Hematopoietic multipotent progenitor cell (in vitro differentiated cells): ENCODE data around the gene USP17L24. TPM values are rescaled to one million over a fixed set of nuclear protein-coding genes. Genes with fewer than 3 reads are reported as not detected.
"Not testable (repeated sequence)": the region's sequence is repeated elsewhere in the genome, so short reads cannot be mapped to it uniquely, and the experiment has no call there.

Experiments
- DNase-seq, 3 donors: peaks; one replicate each; pipeline ENCODE4 v3.0.0-alpha.2; 2011 to 2015; ENCODE audit warnings: low read depth in 2 of 3, low spot score in 2 of 3
- total RNA-seq: library from RNA; depleted of rRNA; stranded (reverse); fragments of >200 nt; gene quantifications from one replicate; pipeline ENCODE4 v1.2.3, GENCODE V29; 2012

USP17L24 gene, protein sequence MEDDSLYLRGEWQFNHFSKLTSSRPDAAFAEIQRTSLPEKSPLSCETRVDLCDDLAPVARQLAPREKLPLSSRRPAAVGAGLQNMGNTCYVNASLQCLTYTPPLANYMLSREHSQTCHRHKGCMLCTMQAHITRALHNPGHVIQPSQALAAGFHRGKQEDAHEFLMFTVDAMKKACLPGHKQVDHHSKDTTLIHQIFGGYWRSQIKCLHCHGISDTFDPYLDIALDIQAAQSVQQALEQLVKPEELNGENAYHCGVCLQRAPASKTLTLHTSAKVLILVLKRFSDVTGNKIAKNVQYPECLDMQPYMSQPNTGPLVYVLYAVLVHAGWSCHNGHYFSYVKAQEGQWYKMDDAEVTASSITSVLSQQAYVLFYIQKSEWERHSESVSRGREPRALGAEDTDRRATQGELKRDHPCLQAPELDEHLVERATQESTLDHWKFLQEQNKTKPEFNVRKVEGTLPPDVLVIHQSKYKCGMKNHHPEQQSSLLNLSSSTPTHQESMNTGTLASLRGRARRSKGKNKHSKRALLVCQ
- total RNA-seq: not detected

DNA sequence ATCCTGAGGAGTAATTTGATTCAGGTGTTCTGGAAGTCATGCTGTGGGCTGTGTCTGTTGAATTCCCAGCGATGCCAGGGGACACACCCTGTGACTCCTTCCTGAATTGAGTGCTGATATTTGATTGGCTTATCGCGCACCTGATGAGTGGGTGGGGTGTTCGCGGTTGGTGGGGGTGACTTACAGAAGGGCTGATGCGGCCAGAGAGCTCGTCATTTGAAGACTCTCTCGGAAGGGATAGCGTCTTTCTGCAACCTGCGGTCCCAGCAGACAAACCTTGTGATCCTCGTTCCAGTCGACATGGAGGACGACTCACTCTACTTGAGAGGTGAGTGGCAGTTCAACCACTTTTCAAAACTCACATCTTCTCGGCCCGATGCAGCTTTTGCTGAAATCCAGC, at the start of gene USP17L24:
USP17L24 (plus strand) TSS at position 301 of the 400 bp plus-strand sequence; CDS start at position 301, 0 bp downstream.
- DNase-seq: not testable (repeated sequence)

DNA sequence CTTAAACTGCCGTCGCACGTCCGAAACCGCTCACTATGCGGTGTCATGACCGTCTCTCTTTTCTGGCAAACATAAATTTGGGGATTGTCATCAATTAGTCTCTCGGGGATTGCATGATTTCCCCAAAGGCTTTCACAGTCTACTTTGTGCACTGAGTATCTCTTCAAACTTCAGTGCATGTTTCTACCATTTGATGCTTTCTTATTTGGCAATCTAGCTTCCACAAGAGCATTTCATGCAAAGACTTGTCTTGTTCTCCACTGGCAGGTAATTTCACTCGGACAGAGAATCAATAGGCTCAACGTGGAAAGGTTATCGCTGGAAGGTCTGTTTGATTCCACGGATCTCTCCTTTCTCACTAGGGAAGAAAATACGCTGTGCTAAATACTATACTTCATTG, 774 bp upstream of the USP17L24 start:
- not testable (repeated sequence) for DNase-seq

DNA sequence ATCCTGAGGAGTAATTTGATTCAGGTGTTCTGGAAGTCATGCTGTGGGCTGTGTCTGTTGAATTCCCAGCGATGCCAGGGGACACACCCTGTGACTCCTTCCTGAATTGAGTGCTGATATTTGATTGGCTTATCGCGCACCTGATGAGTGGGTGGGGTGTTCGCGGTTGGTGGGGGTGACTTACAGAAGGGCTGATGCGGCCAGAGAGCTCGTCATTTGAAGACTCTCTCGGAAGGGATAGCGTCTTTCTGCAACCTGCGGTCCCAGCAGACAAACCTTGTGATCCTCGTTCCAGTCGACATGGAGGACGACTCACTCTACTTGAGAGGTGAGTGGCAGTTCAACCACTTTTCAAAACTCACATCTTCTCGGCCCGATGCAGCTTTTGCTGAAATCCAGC, 4.6 kb downstream of the USP17L24 start, which contains the start of gene USP17L25:
USP17L25 (plus strand) TSS at position 301 of the 400 bp plus-strand sequence; CDS start at position 301, 0 bp downstream.
- DNase-seq: not testable (repeated sequence)

DNA sequence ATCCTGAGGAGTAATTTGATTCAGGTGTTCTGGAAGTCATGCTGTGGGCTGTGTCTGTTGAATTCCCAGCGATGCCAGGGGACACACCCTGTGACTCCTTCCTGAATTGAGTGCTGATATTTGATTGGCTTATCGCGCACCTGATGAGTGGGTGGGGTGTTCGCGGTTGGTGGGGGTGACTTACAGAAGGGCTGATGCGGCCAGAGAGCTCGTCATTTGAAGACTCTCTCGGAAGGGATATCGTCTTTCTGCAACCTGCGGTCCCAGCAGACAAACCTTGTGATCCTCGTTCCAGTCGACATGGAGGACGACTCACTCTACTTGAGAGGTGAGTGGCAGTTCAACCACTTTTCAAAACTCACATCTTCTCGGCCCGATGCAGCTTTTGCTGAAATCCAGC, 9.4 kb downstream of the USP17L24 start, which contains the start of gene USP17L26:
USP17L26 (plus strand) TSS at position 301 of the 400 bp plus-strand sequence; CDS start at position 301, 0 bp downstream.
- DNase-seq: not testable (repeated sequence)

- not testable (repeated sequence) for DNase-seq
These were observed 14.1 kb downstream of the USP17L24 start, which contains the start of gene USP17L5 for GRCh38 chr4:9339103-9339502. TSS of gene USP17L5 (plus strand) at chr4:9339403. CDS start at chr4:9339403, 0 bp downstream.

DNA sequence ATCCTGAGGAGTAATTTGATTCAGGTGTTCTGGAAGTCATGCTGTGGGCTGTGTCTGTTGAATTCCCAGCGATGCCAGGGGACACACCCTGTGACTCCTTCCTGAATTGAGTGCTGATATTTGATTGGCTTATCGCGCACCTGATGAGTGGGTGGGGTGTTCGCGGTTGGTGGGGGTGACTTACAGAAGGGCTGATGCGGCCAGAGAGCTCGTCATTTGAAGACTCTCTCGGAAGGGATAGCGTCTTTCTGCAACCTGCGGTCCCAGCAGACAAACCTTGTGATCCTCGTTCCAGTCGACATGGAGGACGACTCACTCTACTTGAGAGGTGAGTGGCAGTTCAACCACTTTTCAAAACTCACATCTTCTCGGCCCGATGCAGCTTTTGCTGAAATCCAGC, 18.9 kb downstream of the USP17L24 start, which contains the start of gene USP17L27:
USP17L27 (plus strand) TSS at position 301 of the 400 bp plus-strand sequence; CDS start at position 301, 0 bp downstream.
- DNase-seq: not testable (repeated sequence)

GRCh38 chr4:9348593-9348992, 23.6 kb downstream of the USP17L24 start, which contains the start of gene USP17L28:
TSS of gene USP17L28 (plus strand) at chr4:9348893. CDS start at chr4:9348893, 0 bp downstream.
- DNase-seq: not testable (repeated sequence)

DNA sequence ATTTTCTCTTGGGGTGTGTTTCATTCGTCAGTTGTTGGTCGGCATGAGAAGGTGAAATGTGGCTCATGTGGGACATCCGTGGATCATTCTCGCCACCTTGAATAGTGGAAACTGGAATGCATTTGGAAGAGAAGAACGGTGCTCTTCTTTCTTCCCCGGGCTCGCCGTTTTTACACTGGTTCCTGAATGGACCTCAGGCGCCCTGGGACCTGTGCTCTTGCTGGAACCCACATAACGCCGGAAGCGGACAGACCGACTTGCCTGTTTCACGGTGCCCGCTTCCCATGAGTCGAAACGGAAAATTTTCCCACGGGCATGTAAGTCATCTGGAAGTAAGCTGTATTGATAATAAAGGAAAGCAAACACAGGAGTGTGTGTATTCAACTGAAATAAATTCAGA, 25.9 kb downstream of the USP17L24 start:
- not testable (repeated sequence) for DNase-seq

GRCh38 chr4:9353338-9353737, 28.4 kb downstream of the USP17L24 start, which contains the start of gene USP17L29:
TSS of gene USP17L29 (plus strand) at chr4:9353638. CDS start at chr4:9353638, 0 bp downstream.
- not testable (repeated sequence) for DNase-seq

- DNase-seq: not testable (repeated sequence)
These were observed 37.9 kb downstream of the USP17L24 start, which contains the start of gene USP17L30 for GRCh38 chr4:9362829-9363228. TSS of gene USP17L30 (plus strand) at chr4:9363129. CDS start at chr4:9363129, 0 bp downstream.

Other genes with a start within 250 kb of the USP17L24 start
- gene FAM90A26, start 154.8 kb upstream of the USP17L24 start, total RNA-seq: not detected
- not detected for gene USP17L10, start 114.5 kb upstream of the USP17L24 start, total RNA-seq
- not detected for gene USP17L11, start 109.8 kb upstream of the USP17L24 start, total RNA-seq
- not detected for gene USP17L12, start 105.0 kb upstream of the USP17L24 start, total RNA-seq
- not detected for gene USP17L13, start 100.3 kb upstream of the USP17L24 start, total RNA-seq
- gene USP17L15, start 90.8 kb upstream of the USP17L24 start, total RNA-seq: not detected
- not detected for gene USP17L17, start 81.3 kb upstream of the USP17L24 start, total RNA-seq
- gene USP17L18, start 76.5 kb upstream of the USP17L24 start, total RNA-seq: not detected
- not detected for gene USP17L19, start 71.8 kb upstream of the USP17L24 start, total RNA-seq
- not detected for gene USP17L20, start 67.0 kb upstream of the USP17L24 start, total RNA-seq
- gene USP17L21, start 62.3 kb upstream of the USP17L24 start, total RNA-seq: not detected
- under 0.01 TPM for gene USP17L22, start 57.5 kb upstream of the USP17L24 start, total RNA-seq
- not detected for gene USP17L25, start 4.7 kb downstream of the USP17L24 start, total RNA-seq
- not detected for gene USP17L26, start 9.5 kb downstream of the USP17L24 start, total RNA-seq
- gene USP17L5, start 14.2 kb downstream of the USP17L24 start, total RNA-seq: not detected
- gene USP17L27, start 19.0 kb downstream of the USP17L24 start, total RNA-seq: not detected
- gene USP17L28, start 23.7 kb downstream of the USP17L24 start, total RNA-seq: not detected
- gene USP17L29, start 28.5 kb downstream of the USP17L24 start, total RNA-seq: not detected
- not detected for gene USP17L30, start 38.0 kb downstream of the USP17L24 start, total RNA-seq
- gene DEFB131A, start 119.2 kb downstream of the USP17L24 start, total RNA-seq: not detected